Measurements from ENCODE around the gene MTSS2.

The MTSS2 gene

DNA sequence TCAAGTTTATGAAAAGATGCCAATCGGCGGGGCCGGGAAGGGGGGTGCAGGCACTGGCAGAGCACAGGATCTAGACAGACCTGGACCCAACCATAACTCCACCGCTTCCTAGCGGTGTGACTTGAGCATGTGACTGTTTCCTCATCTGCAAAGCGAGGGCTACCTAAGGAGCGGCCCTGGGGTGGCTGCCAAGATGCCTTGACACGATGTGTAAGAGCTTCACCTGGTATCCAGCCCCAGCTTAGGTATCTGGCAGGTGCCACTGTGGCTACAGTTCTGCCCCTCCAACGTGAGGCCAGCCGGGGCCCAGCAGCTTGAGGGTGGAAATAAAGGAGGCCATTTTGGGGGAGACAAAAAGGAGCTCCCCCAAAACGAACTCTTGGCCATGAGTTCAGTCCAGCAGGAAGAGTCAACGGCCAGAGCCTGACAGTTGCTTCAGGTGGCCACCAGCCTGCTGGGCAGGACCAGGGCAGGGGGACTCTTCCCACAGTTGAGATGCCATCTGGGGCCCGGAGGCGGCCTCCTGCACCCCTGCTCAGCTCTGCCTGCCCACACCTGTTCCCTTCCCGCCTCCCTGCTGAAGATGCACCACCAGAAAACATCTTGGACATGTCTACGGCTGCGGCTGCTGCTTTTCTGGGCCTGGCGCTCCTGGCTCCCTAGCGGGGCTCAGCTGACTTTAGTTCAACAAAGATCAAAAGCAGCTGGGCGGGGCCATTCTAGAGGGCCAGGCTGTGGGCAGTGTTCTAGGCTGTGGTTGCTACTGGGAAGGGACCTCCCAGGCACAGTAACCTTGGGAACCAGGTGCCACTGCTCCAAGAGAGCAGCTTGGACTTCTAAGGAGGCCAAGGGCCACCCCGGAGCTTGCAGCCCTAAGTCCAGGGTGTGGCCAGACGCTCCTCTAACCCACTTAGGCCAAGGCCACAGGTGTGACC, 3.4 kb upstream of the MTSS2 start:
- Mint-ChIP-seq H3K4me3 (no peak overlapping the region), H3K9me3 (no peaks in the 10 kb centered on the region), H3K27ac (no peak overlapping the region), H3K27me3 (peaks cover 5 to 17% of the 10 kb centered on the region in 2 donors), H3K36me3 (peaks cover 3 to 23% of the 10 kb centered on the region in 2 donors), H3K4me1 (peaks cover 7% of the 10 kb centered on the region in 2 donors)
- ATAC-seq (replicated peaks) = no peak
- DNase-seq = no peak

DNA sequence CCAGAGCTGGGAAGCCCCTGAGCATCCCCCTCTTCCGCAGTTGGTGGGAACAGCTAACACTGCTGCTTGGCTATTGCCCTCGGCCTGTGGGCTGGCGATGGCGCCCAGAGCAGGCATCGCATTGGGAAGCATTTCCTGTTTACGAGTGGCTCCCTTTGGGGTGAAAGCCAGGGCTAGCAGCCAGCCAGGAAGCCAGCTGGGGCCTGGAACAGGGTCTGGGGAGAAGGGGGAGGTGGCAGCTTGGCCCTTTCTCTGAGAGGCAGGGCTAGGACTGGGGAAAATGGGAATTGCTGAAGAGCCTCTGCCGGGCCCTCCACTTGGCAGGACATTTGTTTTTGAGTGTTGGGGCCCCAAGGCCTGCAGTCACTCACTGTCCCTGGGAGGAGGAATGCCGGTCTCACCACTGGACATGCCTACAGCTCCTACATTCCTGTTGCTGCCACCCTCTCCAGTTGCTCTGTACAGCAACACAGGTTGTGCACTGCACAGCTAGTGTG, 2.4 kb upstream of the MTSS2 start:
- Mint-ChIP-seq H3K4me3 (no peak overlapping the region), H3K27me3 (peaks cover 11 to 22% of the 10 kb centered on the region in 2 donors), H3K27ac (no peak overlapping the region), H3K36me3 (peaks cover 3 to 23% of the 10 kb centered on the region in 2 donors), H3K4me1 (peaks cover 7% of the 10 kb centered on the region in 2 donors), H3K9me3 (no peaks in the 10 kb centered on the region)
- ATAC-seq (replicated peaks) = no peak
- DNase-seq = no peak

DNA sequence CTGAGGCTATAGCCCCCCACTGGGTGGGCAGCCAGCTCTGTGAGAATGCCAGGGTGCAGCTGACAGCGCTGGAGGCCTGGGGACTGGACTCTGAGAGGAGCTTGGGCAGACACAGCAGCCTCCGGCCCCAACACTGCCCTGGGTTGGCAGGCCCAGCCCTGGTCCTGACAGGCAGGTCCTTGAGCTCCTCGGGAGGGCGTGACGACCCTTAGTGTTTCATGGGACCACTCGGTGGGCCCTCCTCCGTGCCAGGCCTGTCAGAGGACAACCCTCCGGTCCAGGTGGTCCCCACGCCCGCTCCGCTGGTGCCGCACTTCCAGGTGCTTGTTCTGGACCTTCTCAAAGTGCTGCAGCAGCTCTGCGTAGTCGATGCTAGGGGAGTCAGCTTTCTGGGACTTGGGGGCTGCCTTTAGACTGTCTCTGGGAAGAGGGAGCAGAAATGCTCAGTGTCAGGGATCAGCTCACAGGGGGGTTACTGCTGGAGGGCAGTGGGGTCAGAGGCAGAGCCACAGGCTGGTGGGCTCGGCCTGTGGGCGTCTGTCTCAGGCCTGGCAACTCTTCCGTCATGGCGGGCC, 1.9 kb upstream of the MTSS2 start:
- Mint-ChIP-seq H3K27ac (no peak overlapping the region), H3K4me1 (peaks cover 7% of the 10 kb centered on the region in 2 donors), H3K27me3 (peaks cover 11 to 22% of the 10 kb centered on the region in 2 donors), H3K9me3 (no peaks in the 10 kb centered on the region), H3K36me3 (peaks cover 0 to 19% of the 10 kb centered on the region in 2 donors), H3K4me3 (no peak overlapping the region)
- DNase-seq (no peak), ATAC-seq (replicated peaks) (no peak)

DNA sequence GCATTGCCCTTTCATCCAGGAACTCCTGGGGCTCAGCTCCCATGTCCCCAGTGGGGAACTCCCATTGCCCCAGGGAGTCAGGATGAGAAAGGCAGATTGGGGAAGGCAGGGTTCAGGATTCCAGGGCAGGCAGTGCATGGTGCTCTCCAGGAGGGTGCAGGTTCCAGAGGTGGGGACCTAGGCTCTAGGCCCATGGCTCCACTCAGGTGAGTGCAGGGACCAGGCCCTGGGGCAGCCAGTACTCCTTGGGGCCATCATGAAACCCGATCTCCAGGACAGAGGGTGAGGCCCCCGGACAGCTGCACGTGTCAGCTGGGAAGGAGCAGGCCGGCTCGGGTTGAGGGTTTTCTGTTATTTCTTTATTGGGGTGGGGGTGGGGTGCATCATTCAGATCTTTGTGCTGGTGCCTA, 1.3 kb upstream of the MTSS2 start:
- Mint-ChIP-seq H3K4me1 (peaks cover 7% of the 10 kb centered on the region in 2 donors), H3K36me3 (peaks cover 0 to 19% of the 10 kb centered on the region in 2 donors), H3K9me3 (no peaks in the 10 kb centered on the region), H3K27ac (peak overlapping the region; percentile 47), H3K27me3 (peaks cover 11 to 22% of the 10 kb centered on the region in 2 donors), H3K4me3 (peak overlapping the region in 1 of 2 donors; percentile 14)
- no peak for DNase-seq
- no peak for ATAC-seq (replicated peaks)

DNA sequence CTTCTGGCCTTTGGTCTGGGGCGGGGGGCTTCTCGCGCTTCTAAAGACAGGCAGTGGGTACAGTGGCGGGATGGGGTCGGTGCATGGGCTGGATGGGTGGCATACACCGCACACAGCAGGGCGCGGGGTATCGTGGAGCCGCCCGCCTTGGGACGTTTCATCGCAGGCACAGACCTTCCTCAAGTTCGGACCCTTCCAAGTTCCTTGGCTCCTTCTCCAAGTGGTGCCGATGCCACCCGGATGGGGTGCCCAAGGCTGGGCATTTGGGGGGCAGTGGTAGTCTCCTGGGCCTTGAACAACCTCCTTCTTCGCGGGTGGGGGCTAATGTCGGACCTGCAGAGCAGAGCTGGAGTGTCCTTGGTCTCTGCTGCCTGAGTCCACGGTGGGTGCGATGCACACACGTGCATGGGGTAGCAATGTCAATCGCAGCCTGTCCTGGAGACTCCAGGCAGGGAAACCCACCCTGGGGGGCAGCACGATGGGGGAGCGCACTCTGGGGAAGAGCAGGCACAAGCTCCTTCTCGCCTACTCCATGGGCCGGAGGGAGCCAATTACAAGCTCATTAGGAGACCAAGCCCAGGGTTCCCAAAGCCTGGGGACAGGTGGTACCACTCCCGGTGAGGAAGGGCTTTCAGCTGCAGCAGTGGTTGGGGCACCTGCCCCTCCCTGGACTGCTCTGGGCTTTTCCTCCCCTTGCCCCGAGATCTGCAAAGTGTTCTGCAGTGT, 686 bp upstream of the MTSS2 start:
- H3K27ac Mint-ChIP-seq = peak overlapping the region; percentile 65
- no peaks in the 10 kb centered on the region for H3K9me3 Mint-ChIP-seq
- peaks cover 0 to 19% of the 10 kb centered on the region in 2 donors for H3K36me3 Mint-ChIP-seq
- H3K4me3 Mint-ChIP-seq = peak overlapping the region; percentile 28 to 46
- DNase-seq = no peak
- H3K4me1 Mint-ChIP-seq = peaks cover 7% of the 10 kb centered on the region in 2 donors
- H3K27me3 Mint-ChIP-seq = peaks cover 11 to 22% of the 10 kb centered on the region in 2 donors
- ATAC-seq (replicated peaks) = peak; percentile 12 to 16

DNA sequence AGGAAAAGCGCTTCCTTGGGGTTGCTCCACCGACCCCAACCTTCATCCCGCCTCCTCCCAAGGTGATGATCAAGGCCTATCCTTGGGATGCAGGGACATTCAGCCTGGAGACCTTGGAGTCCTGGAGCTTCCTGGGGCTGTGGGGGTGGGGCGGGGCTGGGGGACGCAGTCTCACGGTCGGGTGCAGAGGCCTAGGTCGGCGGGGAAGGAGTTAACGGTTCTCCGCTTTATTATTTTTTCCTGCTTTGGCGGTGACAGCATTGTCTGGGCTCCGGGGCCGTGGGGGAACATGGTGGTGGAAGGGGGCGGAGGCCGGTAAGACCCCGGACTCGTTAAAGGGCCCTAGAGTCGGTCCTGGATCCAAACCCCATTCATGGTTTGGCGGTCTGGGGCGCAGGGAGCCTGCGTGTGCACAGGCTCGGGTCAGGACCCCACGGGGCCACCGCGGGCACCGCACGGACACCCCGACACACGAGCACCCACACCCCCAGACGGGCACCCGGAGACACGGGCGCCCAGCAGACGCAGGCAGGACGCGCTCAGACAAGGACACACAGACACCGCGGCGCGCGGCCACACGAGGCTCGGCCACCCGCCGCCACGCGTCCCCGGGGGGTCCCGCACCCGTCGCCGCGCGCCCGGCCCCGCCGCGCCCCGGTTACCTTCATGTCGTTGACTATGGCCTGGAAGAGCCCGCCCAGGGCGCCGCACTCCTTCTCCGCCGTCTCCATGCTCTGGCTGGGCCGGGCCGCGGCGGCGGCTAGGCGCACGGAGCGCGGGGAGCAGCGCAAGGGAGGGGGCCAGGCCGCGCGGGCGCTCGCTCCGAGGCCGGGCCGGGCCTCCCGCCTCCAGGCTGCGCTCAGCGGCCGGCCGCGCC, 554 bp downstream of the MTSS2 start:
- H3K4me1 Mint-ChIP-seq = peaks cover 5 to 7% of the 10 kb centered on the region in 2 donors
- no peaks in the 10 kb centered on the region for H3K9me3 Mint-ChIP-seq
- H3K27ac Mint-ChIP-seq = no peak overlapping the region
- peaks cover 0 to 14% of the 10 kb centered on the region in 2 donors for H3K36me3 Mint-ChIP-seq
- H3K27me3 Mint-ChIP-seq = peaks cover 11 to 22% of the 10 kb centered on the region in 2 donors
- H3K4me3 Mint-ChIP-seq = peak overlapping the region; percentile 61 to 62
- ATAC-seq (replicated peaks) (peak; percentile 56 to 63), DNase-seq (no peak)

DNA sequence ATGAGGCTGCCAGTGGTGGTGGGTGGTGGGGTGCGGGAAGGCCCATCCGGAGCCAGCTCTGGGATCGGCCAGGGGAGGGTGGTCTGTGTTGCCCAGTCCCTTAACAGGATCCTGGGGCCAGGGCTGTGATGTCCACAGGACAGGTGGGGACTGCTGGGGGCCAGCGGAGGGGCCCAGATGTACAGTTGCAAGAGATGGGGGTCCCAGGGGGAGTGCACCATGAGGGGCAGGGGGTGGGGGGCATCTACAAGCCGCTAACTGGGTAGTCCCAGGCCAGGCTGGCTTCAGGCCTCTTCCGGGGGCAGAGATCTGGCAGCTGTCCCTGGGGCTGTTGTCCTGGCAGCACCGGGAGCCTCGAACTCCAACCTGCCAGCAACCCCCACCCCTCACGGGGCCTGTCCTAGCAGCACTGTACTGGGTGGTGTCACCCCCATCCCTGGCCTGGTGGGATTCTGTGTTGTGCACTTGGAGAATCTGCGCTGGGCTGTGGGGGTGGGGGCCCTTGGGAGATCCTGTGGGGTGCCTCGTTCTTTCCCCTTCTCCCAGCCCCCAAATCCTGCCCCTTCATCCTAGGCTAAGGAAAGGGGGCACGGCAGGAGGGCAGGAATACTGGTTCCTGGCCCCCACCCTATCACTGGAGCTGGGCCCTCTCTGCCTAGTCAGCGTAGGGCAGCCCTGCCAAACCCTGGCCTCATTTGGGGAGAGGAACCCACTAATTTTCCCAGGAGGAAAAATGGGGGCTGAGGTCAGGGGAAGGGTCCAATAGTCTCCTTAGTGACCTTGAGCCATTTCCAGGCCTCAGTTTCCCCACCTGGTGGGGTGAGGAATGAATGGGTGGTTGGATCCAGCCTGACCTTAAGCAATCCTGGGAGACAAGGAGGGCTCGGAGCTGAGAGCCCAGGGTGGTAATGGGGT, 1.4 kb downstream of the MTSS2 start:
- Mint-ChIP-seq H3K4me1 (peaks cover 5 to 7% of the 10 kb centered on the region in 2 donors), H3K27ac (no peak overlapping the region), H3K27me3 (peaks cover 11 to 22% of the 10 kb centered on the region in 2 donors), H3K4me3 (peak overlapping the region in 1 of 2 donors; percentile 61), H3K36me3 (peaks cover 0 to 14% of the 10 kb centered on the region in 2 donors), H3K9me3 (no peaks in the 10 kb centered on the region)
- DNase-seq (no peak), ATAC-seq (replicated peaks) (no peak)

DNA sequence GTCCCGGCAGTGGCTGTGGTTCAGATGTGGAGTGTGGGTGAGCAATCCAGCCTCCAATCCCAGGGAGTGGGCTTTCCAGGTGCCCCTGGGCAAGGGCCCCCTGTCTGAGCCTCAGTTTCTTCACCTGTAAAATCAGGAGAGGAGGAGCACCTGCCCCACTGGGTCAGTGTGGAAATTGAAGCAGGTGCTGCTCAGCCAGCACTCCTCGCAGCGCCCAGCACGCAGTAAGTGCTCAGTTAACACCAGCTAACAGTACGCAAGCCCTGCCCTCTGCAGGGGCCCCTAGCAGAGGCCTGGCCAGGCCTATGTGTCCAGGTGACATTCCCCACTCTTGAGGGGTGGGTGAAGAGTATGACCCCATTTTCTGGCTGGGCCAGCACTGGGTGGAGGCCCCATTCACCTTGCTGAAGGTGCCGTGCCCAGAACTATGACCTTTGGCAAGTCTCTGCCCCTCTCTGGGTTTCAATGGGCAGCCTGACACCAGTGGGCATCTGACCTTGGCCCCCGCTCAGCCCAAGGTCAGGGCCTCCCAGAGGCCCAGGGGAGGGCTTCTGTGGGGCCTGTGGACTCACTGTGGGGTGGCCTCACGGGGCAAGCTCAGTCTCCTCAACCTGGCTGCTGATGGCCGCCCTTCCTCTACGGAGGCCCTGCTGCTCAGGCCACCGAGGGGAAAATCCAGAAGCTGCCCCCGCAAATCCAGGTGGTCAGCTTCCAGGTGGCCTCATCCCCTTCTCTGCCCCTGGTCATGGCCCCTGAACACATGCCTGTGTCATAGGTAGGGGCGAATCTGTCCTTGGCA, 2.5 kb downstream of the MTSS2 start:
- Mint-ChIP-seq H3K27ac (no peak overlapping the region), H3K9me3 (no peaks in the 10 kb centered on the region), H3K36me3 (peaks cover 0 to 6% of the 10 kb centered on the region in 2 donors), H3K4me3 (no peak overlapping the region), H3K27me3 (peaks cover 11 to 22% of the 10 kb centered on the region in 2 donors), H3K4me1 (peaks cover 5 to 7% of the 10 kb centered on the region in 2 donors)
- ATAC-seq (replicated peaks) (no peak), DNase-seq (no peak)

DNA sequence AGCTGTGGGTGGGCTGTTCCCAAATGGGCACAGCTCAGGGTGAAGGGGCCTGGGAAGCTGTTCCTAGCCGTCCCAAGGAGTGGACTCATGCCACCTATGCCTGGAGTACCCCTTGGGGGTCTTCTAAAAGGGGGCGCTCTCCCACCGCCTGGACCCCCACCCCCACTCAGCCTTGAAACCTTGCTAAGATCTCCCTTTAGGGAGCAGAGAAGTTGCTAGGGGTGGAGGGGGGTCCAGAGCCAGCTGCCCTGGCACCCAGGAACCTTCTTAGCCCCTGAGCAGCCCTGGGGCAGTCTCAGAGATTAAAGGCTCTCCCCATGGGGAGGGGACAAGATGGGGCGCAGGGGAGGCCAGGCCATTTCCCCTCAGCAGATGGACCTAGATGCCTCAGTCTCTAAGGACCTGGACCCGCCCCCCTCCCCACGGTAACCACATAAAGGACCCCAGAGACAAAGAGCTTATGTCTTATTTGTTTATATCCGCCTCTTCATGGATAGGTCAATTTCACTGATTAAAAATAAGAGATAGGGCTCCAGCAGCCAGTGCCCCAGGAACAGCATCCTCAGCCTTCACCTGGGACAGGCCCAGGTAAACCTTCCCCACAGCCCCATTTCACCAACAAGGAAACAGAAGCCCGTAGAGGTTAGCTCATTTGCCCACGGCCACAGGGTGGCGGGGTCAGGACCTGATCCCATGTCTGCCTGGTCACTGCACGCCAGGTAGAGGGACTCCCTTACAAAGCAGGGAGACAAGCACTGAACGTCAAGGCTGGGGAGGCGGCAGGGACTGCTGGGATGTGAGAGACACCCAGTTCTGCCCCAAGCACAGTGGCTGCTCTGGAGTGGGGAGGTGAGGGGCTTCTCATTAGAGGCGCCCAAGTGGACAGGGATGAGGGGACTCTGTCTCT, 3.4 kb downstream of the MTSS2 start:
- H3K4me1 Mint-ChIP-seq = peaks cover 5 to 7% of the 10 kb centered on the region in 2 donors

DNA sequence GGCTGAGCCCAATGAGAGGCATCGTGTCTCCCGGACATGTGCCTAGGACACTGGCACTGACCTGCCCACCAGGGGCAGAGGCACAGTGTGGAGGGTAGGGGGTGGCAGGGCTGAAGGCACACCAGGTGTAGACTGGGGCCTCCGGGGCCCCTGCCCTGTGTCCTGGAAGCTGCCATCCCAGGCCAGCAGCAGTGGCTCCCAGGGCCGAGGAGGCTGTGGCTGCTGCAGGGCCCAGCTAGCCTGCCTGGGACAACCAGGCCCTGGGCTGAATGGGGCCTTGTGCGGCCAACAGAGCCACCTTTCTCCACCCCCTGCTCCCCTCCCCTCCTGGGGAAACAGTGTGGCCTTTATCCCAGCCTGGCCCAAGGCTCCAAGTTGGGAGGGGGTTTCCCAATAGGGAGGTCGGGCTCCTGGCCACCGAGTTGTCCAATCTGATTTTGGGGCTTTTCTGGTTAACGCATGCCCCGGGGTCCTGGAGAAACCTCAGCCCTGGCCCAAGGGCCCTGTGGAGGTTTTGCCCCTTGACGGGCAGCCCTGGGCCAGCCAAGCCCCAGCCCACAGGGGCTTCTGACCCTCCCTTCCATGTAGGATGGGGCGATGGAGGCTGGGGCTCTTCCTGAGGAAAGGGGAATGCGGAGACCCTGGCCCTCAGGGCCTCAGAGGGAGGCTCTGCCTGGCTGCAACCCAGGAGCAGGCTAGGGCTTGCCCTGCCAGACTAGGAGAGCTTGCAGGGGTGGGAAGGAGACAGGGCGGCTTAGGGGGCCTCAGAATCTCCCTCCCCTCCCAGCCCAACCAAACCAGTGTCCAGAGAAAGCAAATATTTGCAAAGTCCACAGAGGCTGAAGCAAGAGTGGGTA, 4.2 kb downstream of the MTSS2 start:
- ATAC-seq (replicated peaks) (no peak), DNase-seq (no peak)
- no peaks in the 10 kb centered on the region for H3K36me3 Mint-ChIP-seq
- H3K9me3 Mint-ChIP-seq = no peaks in the 10 kb centered on the region
- peaks cover 2 to 7% of the 10 kb centered on the region in 2 donors for H3K4me1 Mint-ChIP-seq
- H3K27me3 Mint-ChIP-seq = peaks cover 10 to 20% of the 10 kb centered on the region in 2 donors
- H3K4me3 Mint-ChIP-seq = no peak overlapping the region
- no peak overlapping the region for H3K27ac Mint-ChIP-seq

More for the DNA sequence above, 3.4 kb downstream of the MTSS2 start:
- Mint-ChIP-seq H3K36me3 (peaks cover 0 to 4% of the 10 kb centered on the region in 2 donors), H3K27me3 (peaks cover 11 to 22% of the 10 kb centered on the region in 2 donors), H3K9me3 (no peaks in the 10 kb centered on the region), H3K27ac (no peak overlapping the region), H3K4me3 (peak overlapping the region in 1 of 2 donors; percentile 26)
- DNase-seq (no peak), ATAC-seq (replicated peaks) (no peak)
